BJ (cell line): ENCODE results near the gene DUSP2. TPM values are rescaled to one million over a fixed set of nuclear protein-coding genes. Genes with fewer than 3 reads are reported as not detected.

Experiments used
- CTCF ChIA-PET: fragments of 350-600 bp; formaldehyde crosslinking; extraction: SDS; loops from one replicate; lab custom pipeline; 2021; ENCODE audit warnings: antibody characterized with exemption, inconsistent platforms; lab: Yijun Ruan, JAX
- POLR2A ChIA-PET: fragments of 300-600 bp; sonication (Branson Sonifier 250); formaldehyde crosslinking; extraction: SDS; loops from one replicate; lab custom pipeline; 2021; ENCODE audit warnings: antibody characterized with exemption; lab: Charles Lee
- DNase-seq: peaks from one replicate; pipeline ENCODE4 v3.0.0-alpha.2; 2011; ENCODE audit warnings: low read depth
- H3K27me3 ChIP-seq: 2 replicates; pipeline ENCODE4 v1.6.0; 2011; ENCODE audit warnings: low read length; ENCODE audit not compliant: control insufficient read depth, insufficient read depth
- H3K36me3 ChIP-seq: 2 replicates; pipeline ENCODE4 v1.5.1; 2011; ENCODE audit warnings: low read length; ENCODE audit not compliant: control insufficient read depth, insufficient read depth
- H3K4me3 ChIP-seq: 2 replicates; pipeline ENCODE4 v1.5.1; 2011; ENCODE audit warnings: low read depth, mild to moderate bottlenecking, control low read depth, low read length
- CTCF ChIP-seq: IDR thresholded peaks from 2 replicates; pipeline ENCODE4 v1.5.1; 2011; ENCODE audit warnings: low read depth, mild to moderate bottlenecking, control low read depth, inconsistent platforms, low read length, moderate library complexity; ENCODE audit not compliant: insufficient read depth
- polyA plus RNA-seq: library from polyadenylated mRNA; depleted of rRNA; stranded (reverse); fragments of >200 nt; gene quantifications from 2 replicates; pipeline ENCODE4 v1.2.3, GENCODE V29; 2011

The DUSP2 gene
- polyA plus RNA-seq, 1 experiment, result 2.2 TPM

DNA sequence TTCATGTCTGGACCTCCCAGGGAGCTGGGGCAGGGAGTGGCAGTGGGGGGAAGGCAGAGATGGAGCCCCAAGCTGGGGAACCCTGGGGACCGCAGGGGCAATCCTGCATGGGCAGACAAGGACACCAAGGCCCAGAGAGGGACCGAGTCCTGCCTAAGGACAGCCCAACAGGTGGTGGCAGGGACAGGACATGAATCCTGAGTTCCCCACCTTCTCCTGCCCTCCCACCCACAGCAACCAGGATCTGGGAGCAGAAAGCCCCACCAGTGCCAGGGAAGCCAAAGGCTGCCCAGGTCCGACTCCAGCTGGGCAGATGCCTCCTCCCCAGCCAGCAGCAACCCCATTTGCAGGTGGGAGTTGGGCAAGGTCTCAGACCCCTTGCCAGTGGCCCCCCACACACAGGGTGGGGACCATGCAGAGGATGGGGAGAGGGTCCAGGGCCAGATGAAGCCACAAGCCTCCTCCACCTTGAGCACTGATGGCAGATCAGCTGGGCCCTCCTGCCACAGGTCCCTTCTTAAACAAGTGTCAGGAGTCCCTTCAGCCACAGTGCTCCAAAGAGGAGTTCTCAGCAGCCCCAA lies 35.2 kb downstream of the DUSP2 start:
- ChIA-PET POLR2A (no interaction called here), CTCF (interaction anchor here (0.7 to 2.4 kb wide), 4 partner anchors 9 to 87 kb away, joined by 3 to 14 read pairs (median 5); no protein-coding TSS in a partner anchor)
- H3K36me3 ChIP-seq, result no peaks in the 10 kb centered on the region
- peaks cover 15% of the 10 kb centered on the region for H3K27me3 ChIP-seq
- TF ChIP-seq CTCF, result no peak
- no peak overlapping the region for H3K4me3 ChIP-seq
- no peak for DNase-seq

DNA sequence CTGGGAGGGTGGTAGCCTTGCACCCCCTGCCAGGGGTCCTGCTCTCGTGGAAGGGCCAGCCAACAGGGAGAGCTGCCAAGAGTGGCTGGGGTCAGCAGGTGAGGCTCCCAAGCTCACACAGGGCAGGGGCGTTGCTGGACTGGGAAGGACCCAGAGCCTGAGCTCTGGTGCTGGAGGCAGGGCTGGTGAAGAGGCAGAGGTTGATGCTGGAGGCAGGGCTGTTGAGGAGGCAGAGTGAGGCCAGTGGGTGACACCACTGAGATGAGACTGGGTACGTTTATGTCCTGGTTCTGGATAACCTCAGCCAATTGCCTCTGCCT lies 35.9 kb downstream of the DUSP2 start:
- Histone ChIP-seq H3K4me3 (no peak overlapping the region), H3K27me3 (peaks cover 12% of the 10 kb centered on the region), H3K36me3 (no peaks in the 10 kb centered on the region)
- no peak for DNase-seq
- ChIA-PET CTCF (interaction anchor here (0.7 to 2.4 kb wide), 4 partner anchors 8 to 86 kb away, joined by 3 to 26 read pairs (median 10); partner anchors contain the start of gene ADRA2B), POLR2A (no interaction called here)
- no peak for TF ChIP-seq CTCF

- CTCF ChIA-PET, result interaction anchor here (0.7 to 2.4 kb wide), 5 partner anchors 9 to 86 kb away, joined by 3 to 26 read pairs (median 5); partner anchors contain the start of gene ADRA2B
- POLR2A ChIA-PET, result no interaction called here
- DNase-seq, result no peak
Measured at GRCh38 chr2:96108541-96109360, 36.5 kb downstream of the DUSP2 start.

GRCh38 chr2:96108151-96108540 lies 37.1 kb downstream of the DUSP2 start:
- no peak for DNase-seq
- ChIA-PET CTCF (interaction anchor here (0.9 to 2.4 kb wide), 4 partner anchors 8 to 85 kb away, joined by 3 to 26 read pairs (median 10); partner anchors contain the start of gene ADRA2B), POLR2A (no interaction called here)
- no peak for TF ChIP-seq CTCF
- Histone ChIP-seq H3K36me3 (no peaks in the 10 kb centered on the region), H3K27me3 (peaks cover 10% of the 10 kb centered on the region), H3K4me3 (no peak overlapping the region)

More at GRCh38 chr2:96108541-96109360, 36.5 kb downstream of the DUSP2 start:
- Histone ChIP-seq H3K4me3 (no peak overlapping the region), H3K36me3 (no peaks in the 10 kb centered on the region), H3K27me3 (peaks cover 10% of the 10 kb centered on the region)
- TF ChIP-seq CTCF, result no peak

GRCh38 chr2:96107708-96108065 lies 37.6 kb downstream of the DUSP2 start:
- no peak for TF ChIP-seq CTCF
- ChIA-PET CTCF (interaction anchor here (2.4 kb wide), 1 partner anchor 10 kb away, joined by 26 read pairs; the partner anchor contains the start of gene ADRA2B), POLR2A (no interaction called here)
- Histone ChIP-seq H3K4me3 (no peak overlapping the region), H3K27me3 (peaks cover 10% of the 10 kb centered on the region), H3K36me3 (no peaks in the 10 kb centered on the region)
- DNase-seq, result no peak
